GM12892 (cell line): ENCODE data around the gene ATOH1.

Experiments used
- POLR2A ChIP-seq: IDR thresholded peaks from 2 replicates; pipeline ENCODE4 v1.6.1; 2011; ENCODE audit warnings: low read depth, low read length, control low read depth
- TAF1 ChIP-seq: IDR thresholded peaks from 2 replicates; pipeline ENCODE4 v1.6.1; 2011; ENCODE audit warnings: low read depth, mild to moderate bottlenecking, control low read depth, low read length, borderline replicate concordance

DNA sequence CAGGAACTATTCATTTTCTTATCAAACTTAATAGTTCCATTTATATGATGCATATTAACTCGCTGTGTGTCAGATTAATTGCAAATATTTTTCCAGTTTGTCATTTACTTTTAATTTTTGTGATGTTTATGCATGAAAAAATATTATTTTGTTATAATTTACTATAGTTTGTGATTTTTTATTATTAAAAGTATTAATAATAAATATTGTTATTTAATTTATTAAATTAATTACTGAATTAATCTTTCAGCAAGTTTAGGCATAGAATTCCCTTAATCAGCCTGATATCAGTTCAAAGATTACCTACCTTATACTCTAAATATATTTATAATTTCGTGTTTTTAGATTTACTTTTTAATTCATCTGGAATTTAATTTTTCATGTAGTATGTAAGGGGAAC lies 15.5 kb upstream of the ATOH1 start:
- TF ChIP-seq TAF1 (no peak), POLR2A (no peak)
